HT-29 (cell line): Measurements from ENCODE around the gene GLRA1. TPM values are rescaled to one million over a fixed set of nuclear protein-coding genes. Genes with fewer than 3 reads are reported as not detected.

Source experiments
- DNase-seq: peaks from one replicate; pipeline ENCODE4 v3.0.0-alpha.2; 2015; ENCODE audit warnings: low spot score
- total RNA-seq: library from RNA; depleted of rRNA; stranded (reverse); fragments of >200 nt; shearing (Covaris generic); gene quantifications from 2 replicates; pipeline ENCODE4 v1.2.3, GENCODE V29; 2014; rRNA removed

Gene GLRA1
- not detected in 2 replicates for total RNA-seq

- peak; percentile 38 for DNase-seq
Measured at GRCh38 chr5:151924564-151925301, at the start of gene GLRA1. TSS of gene GLRA1 (minus strand) at chr5:151924851. CDS start at chr5:151924549, 302 bp downstream.

- DNase-seq, result no peak
Measured at GRCh38 chr5:151970885-151971284, 46.2 kb upstream of the GLRA1 start.

- no peak for DNase-seq
Measured at GRCh38 chr5:151967865-151968264, 43.2 kb upstream of the GLRA1 start.

- no peak for DNase-seq
Measured at GRCh38 chr5:151966046-151966445, 41.4 kb upstream of the GLRA1 start.

DNA sequence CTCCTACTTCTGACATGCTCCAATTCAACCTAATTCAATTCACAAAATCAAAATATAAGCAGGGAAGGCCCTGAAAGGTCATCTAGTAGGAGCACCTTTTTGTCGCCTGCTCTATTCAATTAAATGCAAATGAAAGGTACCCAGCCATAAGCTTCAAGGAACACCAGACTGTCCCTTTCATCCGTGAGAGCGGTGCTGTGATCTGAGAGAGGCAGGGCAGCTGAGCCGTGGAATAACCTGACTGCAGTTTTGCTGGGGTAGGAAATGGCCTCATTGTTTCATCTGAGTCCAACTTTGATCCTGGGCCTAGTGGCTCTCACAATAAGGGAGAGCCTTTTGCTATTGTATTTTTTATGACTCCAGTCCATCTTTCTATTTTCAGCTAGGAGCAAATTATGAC is 39.8 kb upstream of the GLRA1 start:
- no peak for DNase-seq

DNA sequence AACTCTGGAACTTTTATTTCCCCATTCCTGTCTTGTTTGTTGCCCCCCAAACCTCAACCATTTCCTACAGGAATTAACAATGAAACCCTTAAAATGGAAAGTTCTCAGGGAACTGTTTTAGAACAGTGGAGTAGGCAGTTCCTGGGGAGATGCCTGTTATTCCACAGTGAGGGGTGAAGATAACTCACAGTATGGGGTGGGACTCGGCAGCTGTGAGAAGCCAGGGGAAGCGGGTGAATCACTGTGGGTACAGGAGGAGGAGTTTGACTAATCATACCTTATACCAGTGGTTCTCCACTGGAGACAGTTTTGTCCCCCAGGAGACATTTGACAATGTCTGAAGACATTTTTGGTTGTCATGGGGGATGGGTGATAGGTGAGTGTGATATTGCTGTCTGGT is 36.9 kb upstream of the GLRA1 start:
- no peak for DNase-seq

DNA sequence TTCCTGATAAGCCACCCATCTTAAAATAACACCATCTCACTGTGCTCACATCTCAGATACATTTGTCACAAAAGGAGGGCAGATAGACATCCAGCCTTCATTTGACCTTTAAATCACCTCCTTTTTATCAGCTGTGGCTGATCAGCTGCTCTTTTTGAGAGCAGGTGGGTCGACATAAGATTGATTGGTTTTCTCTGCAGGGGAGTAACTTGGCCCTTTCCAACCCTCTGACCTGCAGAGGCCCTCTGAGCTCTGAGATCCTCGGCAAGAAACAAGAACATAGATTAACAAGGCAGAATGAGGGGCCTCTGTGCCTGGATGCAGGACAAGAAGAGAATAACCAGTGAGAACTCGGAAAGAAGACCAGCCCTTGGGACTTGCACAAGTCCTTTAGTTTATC is 33.5 kb upstream of the GLRA1 start:
- no peak for DNase-seq

- no peak for DNase-seq
Measured at GRCh38 chr5:151956725-151957124, 32.1 kb upstream of the GLRA1 start.

- no peak for DNase-seq
Measured at GRCh38 chr5:151954255-151954654, 29.6 kb upstream of the GLRA1 start.

DNA sequence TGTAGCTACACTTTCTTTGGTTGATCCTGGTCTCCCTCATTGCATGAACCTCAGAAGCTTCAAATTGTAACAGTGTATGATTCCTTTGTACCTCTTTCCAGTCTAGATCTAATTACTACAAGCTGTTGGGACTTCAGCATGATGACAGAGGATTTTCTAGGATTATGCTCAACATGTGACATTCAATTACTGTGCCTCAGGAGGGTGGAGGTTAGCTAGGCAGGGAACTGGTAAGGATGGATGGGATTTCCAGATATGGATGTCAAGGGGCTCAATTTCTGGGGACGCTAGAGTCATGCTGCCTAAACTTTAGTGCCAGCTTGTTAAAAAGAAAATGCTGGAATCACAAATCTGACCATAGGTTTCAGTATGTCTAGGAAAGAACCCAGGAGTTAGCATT is 29.2 kb upstream of the GLRA1 start:
- no peak for DNase-seq

- DNase-seq, result no peak
Measured at GRCh38 chr5:151952238-151952637, 27.6 kb upstream of the GLRA1 start.

GRCh38 chr5:151950706-151951105 is 26.1 kb upstream of the GLRA1 start:
- no peak for DNase-seq

DNA sequence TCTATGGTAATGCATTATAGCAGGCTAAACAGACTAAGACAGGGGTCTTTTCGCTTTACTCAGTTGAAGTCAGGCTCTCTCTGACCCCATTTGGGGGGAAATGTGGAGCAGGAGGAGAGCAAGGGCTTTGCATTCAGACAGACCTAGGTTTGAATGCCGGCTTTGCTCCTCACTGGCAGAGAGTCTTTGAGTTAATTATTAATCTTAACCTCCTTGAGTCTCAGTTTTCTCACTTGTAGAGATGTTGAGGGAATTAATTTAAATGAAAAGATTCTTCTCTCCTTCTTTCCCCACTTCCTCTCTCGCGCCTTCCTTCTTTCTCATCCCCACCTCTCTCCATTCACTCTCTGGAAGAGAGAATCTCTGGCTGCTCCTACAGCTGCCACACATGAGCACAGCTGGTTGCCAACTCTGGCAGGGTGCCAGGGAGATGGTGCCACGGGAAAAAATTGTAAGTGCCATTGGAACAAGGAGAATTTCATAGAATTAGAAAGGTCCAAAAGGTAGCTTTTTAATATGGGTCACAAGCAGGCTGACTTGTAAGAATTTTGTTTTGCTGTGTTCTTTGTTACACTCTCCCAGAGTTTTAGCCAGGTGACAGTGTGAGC is 25.2 kb upstream of the GLRA1 start:
- DNase-seq, result no peak

- no peak for DNase-seq
Measured at GRCh38 chr5:151949113-151949512, 24.5 kb upstream of the GLRA1 start.

DNA sequence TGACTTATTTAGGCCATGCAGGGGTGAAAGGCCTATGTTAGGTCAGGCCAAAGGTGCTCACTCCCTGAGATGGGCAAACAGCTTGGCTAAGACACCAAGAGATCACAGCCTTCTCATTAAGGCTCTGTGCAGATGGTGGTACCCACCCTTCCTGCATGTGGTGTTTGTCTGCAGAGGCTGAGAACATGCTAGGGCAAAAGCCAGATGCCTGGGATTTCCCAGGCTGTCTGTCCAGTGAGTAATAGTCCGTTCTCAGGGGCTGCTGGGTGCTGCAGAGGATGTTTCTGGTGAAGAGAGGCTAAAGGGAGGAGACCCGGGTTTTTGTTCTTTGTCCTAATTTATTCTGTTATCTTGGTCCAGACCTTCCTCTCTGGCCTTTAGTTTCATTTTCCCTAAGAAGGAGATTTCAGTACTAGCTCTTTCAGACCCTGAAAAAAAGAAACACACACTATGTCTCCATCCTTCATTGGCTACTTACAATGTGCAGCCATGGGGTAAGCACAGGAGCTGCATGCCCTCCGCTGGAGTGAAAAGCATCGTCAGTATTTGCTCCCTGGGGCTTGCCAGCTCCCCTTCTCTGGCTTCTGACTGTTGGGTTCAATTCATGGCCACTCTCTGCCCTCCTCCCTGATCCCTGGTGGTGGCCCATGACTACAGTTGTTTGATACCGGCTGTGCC is 23.4 kb upstream of the GLRA1 start:
- DNase-seq, result no peak

DNA sequence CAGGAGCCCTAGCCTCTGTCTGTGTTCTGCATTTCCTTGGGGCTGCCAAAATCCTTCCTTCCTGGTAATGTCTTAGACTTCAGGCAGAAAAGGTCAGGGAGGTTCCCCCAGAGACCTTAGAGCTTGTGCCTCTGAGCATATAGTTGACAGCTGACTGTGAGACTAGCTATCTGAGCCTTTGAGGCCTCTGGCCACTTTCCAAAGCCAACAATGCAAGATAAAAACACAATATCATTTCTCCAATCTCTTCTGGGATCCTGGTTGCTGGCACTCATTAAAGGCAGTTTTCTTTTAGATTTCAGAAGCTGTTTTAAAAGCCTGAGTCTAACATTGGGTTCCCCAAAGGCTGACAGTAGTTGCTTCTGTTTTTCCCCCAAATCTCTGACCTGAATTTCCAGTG is 13.2 kb upstream of the GLRA1 start:
- no peak for DNase-seq

GRCh38 chr5:151935135-151935695 is 10.6 kb upstream of the GLRA1 start:
- no peak for DNase-seq

GRCh38 chr5:151931260-151931659 is 6.6 kb upstream of the GLRA1 start:
- DNase-seq, result no peak

DNA sequence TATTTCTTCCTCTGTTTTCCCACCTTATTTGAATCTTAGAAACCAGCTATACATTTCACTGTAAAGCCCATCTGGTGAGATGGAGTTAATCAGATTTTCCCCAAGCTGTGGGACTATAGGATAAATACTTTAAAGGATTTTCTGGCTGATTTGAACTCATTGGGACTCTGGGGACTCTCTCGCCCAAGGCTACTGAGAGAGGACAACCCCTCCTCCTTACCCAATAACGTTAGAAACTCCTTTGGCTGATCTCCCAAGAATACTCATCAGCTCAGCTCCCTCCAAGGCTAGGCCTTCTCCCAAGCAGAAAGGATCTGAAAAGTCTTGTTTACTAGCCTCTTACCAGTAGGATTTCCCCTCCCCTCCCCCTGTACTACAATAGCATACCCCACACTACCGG is 1.5 kb upstream of the GLRA1 start:
- no peak for DNase-seq

DNA sequence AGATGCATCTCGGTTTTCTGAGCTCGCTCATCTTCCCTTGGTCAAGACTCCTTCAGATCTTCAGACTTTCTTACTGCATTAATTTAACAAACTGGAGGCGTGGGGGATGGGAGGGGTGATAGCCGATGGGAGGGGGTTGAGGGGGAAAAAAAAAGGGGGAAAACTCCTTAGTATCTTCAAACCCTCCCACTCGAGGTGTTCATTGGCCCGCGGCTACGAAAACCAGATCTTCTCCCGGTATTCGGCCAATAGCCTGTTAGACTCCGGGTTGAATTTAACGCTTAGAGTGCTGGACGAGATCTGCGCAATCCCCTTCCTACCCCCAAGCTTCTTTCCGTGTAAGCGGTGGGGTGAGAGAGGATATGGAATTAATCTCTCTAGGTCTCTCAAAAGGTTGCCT is 689 bp upstream of the GLRA1 start:
- DNase-seq, result no peak

GRCh38 chr5:151923866-151924476 is 680 bp downstream of the GLRA1 start:
- no peak for DNase-seq

DNA sequence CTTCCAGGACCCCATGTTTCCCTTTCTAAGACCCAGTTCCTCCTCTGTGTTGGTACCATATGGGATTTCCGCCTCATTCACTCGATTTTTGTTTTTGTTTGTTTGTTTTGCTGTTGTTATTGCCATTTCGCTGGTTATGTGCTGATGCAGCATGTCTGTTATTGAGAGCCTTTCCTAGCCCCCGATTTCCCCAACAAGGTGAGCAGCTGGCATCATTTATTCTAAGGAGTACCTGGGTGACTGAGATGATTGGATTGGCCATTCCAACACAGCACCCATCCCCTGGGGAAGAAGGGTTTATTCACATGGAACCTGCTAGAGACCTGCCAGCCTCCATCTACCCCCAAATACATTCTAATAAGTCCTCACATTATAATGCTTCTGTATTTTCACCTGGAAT is 2.7 kb downstream of the GLRA1 start:
- no peak for DNase-seq
